BLaER1 treated with 17β-estradiol and CSF1 and Interleukin-3, amounts not matched to agents 10 nM and 100 nM (cell line): ENCODE data around the gene DZIP3.

Experiments
- H3K27ac ChIP-seq, 11 experiments: shearing (Covaris generic); formaldehyde crosslinking; 2 replicates each; pipeline ENCODE4 v1.8.1; 2022
- H3K27me3 ChIP-seq, 11 experiments: shearing (Covaris generic); formaldehyde crosslinking; 2 replicates each; pipeline ENCODE4 v1.8.1; 2022
- H3K36me3 ChIP-seq, 11 experiments: shearing (Covaris generic); formaldehyde crosslinking; 2 replicates each; pipeline ENCODE4 v1.8.1; 2022
- H3K4me1 ChIP-seq, 10 experiments: shearing (Covaris generic); formaldehyde crosslinking; 2 replicates each; pipeline ENCODE4 v1.8.1; 2022
- H3K4me2 ChIP-seq, 11 experiments: shearing (Covaris generic); formaldehyde crosslinking; 2 replicates each; pipeline ENCODE4 v1.8.1; 2022
- H3K4me3 ChIP-seq, 10 experiments: shearing (Covaris generic); formaldehyde crosslinking; 2 replicates each; pipeline ENCODE4 v1.8.1; 2022
- H3K9ac ChIP-seq, 11 experiments: shearing (Covaris generic); formaldehyde crosslinking; 2 replicates each; pipeline ENCODE4 v1.8.1; 2022
- H3K9me3 ChIP-seq, 11 experiments: shearing (Covaris generic); formaldehyde crosslinking; replicated peaks in 1 of 11; 2 replicates each; pipeline ENCODE4 v1.8.1; 2022
- H4K20me1 ChIP-seq, 11 experiments: shearing (Covaris generic); formaldehyde crosslinking; 2 replicates each; pipeline ENCODE4 v1.8.1; 2022
- Cebpa-rat ChIP-seq, 11 experiments: shearing (Covaris generic); IDR thresholded peaks; 2 replicates each; pipeline ENCODE4 v1.8.1; 2022

DZIP3 gene

DNA sequence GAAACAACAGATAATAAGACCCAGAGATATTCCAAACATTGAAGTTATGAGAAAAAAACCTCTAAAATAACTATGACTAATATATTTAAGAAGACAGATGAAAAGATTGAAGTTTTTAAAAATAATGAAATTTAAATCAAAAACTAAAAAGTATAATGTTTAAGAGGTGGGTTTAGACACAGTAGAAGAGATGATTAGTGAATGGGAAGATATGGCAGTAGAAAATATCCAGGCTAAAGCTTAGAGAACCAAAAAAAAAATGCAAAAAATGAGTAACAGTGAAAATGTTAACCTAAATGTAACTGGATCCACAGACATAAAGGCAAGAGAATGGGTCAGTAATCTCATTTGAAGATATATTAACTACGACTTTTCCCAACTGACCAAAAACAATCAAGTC is 115.5 kb downstream of the DZIP3 start:
- no peak for TF ChIP-seq Cebpa-rat (IDR thresholded peaks at IDR 0.05)
- Histone ChIP-seq H3K4me3 (no peak overlapping the region), H3K9me3 (peaks cover 4 to 15% (median 13%) of the 10 kb centered on the region in 11 experiments; a peak in 15 of 22 replicates), H3K4me2 (no peak overlapping the region), H3K27me3 (no peaks in the 10 kb centered on the region), H3K4me1 (no peaks in the 10 kb centered on the region), H3K9ac (no peak overlapping the region), H3K27ac (no peak overlapping the region), H4K20me1 (no peaks in the 10 kb centered on the region), H3K36me3 (no peaks in the 10 kb centered on the region)

DNA sequence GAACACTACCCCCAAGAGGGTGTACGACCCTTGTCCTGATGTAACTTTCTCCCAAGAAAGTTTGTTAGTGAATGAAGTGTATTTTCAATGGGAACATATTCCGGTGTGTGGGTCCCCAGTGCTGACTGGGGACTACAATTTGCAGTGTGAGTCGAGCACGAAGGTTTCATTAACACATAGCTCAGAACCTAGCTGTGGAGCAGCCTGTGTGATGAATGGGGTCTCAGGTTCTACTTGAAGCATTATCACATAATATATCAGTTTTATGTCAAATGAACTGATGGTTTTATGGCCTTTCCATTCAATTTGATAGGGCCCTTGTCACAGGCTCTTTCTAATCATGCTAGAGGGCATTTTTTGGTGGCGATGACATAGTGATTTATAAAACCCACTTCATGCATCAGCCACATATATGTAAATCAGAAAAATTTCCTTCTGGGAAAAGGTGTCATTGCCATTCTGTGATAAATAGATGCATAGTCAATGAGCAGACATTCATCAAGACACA is 123.5 kb downstream of the DZIP3 start:
- Histone ChIP-seq H3K9me3 (no peaks in the 10 kb centered on the region), H3K27ac (no peak overlapping the region), H3K27me3 (no peaks in the 10 kb centered on the region), H3K36me3 (no peaks in the 10 kb centered on the region), H3K4me2 (no peak overlapping the region), H3K4me1 (no peaks in the 10 kb centered on the region), H3K9ac (no peak overlapping the region), H4K20me1 (no peaks in the 10 kb centered on the region), H3K4me3 (no peak overlapping the region)
- TF ChIP-seq Cebpa-rat (IDR thresholded peaks at IDR 0.05): no peak

DNA sequence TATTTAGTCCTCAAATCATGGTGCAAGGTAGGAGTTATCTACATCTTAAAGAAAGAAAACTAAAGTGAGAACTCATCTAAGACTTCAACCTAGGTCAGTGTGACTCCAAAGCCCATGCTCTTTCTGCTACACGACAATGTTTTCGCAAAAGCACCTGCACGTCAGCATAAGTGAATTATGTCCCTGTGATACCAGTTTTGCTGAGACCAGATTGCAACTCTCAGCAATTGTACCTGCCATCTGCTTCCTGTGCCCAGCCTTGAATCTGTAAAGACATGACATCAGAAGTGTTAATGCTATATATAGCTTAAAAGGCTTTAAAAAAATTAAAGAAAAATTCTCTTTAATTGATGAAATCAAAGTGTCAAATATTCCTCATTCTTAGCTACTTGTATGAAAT is 124.3 kb downstream of the DZIP3 start:
- Histone ChIP-seq H3K9me3 (no peaks in the 10 kb centered on the region), H3K36me3 (no peaks in the 10 kb centered on the region), H3K4me3 (no peak overlapping the region), H4K20me1 (no peaks in the 10 kb centered on the region), H3K27me3 (no peaks in the 10 kb centered on the region), H3K4me1 (no peaks in the 10 kb centered on the region), H3K27ac (no peak overlapping the region), H3K4me2 (no peak overlapping the region), H3K9ac (no peak overlapping the region)
- TF ChIP-seq Cebpa-rat (IDR thresholded peaks at IDR 0.05): no peak

DNA sequence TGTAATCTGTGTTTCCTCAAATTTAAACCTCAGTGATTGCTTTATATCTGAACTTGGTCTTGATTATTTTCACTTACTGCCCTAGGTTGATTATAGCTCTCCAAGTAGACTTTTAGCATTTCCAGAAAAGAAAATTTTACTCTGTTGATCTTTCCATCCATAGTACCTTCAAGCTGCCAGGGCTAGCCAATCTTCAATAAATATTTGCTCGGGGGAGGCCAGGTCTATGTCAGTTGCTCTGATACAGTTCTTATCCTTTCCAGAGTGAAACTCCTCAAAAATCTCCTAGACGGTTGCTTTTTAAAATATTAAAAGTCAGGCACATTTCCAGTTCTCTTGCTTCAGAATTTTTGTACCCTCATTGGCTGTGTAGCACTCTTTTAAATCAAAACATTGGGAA is 128.9 kb downstream of the DZIP3 start:
- Histone ChIP-seq H3K9ac (no peak overlapping the region), H3K4me3 (no peak overlapping the region), H3K27ac (no peak overlapping the region), H3K9me3 (peaks cover 0 to 16% (median 8%) of the 10 kb centered on the region in 11 experiments; a peak in 11 of 22 replicates), H3K4me1 (peaks cover 0 to under 1% (median 0%) of the 10 kb centered on the region in 10 experiments; a peak in 1 of 20 replicates), H4K20me1 (no peaks in the 10 kb centered on the region), H3K36me3 (no peaks in the 10 kb centered on the region), H3K27me3 (no peaks in the 10 kb centered on the region), H3K4me2 (no peak overlapping the region)
- TF ChIP-seq Cebpa-rat (IDR thresholded peaks at IDR 0.05): no peak

DNA sequence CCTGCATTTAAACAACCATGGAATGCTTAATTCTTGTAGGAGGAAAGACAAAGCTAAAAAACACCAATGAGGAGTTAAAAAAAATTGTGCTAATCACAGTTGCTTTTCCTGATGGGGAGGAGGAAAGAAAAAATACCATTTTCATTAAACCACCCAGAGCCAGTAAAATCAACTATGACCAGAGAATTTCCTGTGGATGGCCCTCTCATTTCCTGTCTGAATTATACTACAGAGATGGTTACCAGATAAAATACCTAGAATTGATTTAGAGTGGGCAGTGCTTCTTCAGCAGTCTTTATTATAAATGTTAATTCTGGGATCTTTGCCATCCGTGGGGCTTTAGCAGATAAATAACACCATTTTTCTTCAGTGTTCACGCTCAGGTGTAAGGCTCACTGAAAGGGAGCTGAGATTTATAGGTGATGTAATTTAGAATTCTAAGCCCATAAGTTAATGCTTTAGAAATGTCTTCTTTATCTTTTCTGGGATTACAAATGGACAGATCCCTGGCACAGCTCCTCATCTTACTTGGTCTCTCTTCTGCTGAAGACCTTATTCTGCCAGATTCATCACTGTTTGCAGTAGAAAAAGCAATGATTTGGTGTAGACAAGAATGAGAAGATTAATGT is 129.8 kb downstream of the DZIP3 start:
- H3K4me1 ChIP-seq: peaks cover 4 to 9% (median 7%) of the 10 kb centered on the region in 10 experiments; a peak in 13 of 20 replicates
- H4K20me1 ChIP-seq: no peaks in the 10 kb centered on the region
- no peaks in the 10 kb centered on the region for H3K27me3 ChIP-seq
- peaks cover 0 to 17% (median 8%) of the 10 kb centered on the region in 11 experiments; a peak in 11 of 22 replicates for H3K9me3 ChIP-seq
- H3K36me3 ChIP-seq: no peaks in the 10 kb centered on the region
- no peak for TF ChIP-seq Cebpa-rat (IDR thresholded peaks at IDR 0.05)
- H3K4me2 ChIP-seq: no peak overlapping the region
- no peak overlapping the region for H3K4me3 ChIP-seq
- no peak overlapping the region for H3K27ac ChIP-seq
- H3K9ac ChIP-seq: no peak overlapping the region

DNA sequence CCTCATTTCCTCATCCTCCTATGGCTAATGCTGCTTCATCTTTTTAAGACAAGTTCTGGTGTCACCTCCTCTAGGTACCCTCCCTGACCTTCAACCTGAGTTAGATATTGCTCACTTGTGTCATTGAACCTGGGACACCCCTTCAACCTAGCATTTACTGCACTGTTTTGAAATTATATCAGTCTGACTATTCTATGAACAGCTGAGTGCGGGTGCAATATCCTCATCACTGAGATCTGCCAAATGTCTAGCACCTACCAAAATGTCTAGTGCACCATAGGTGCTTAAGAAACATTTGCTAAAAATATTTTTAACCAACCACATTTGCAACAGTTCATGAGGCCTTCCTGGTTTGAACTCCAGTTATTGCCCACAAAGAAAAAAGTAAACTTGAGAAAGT is 133.2 kb downstream of the DZIP3 start:
- peaks cover 7 to 12% (median 9%) of the 10 kb centered on the region in 10 experiments; a peak in 13 of 20 replicates for H3K4me1 ChIP-seq
- no peaks in the 10 kb centered on the region for H3K36me3 ChIP-seq
- no peak for TF ChIP-seq Cebpa-rat (IDR thresholded peaks at IDR 0.05)

DNA sequence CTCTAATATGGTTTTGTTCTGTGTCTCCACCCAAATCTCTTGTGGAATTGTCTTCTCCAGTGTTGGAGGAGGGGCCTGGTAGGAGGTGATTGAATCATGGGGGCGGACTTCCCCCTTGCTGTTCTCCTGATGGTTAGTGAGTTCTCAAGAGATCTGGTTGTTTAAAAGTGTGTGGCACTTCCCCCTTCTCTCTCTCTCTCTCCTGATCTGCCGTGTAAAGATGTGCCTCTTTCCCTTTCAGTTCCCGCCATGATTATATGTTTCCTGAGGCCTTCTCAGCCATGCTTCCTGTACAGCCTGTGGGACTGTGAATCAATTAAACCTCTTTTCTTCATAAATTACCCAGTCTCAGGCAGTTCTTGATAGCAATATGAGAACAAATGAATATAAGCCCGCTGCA is 134.6 kb downstream of the DZIP3 start:
- Histone ChIP-seq H3K36me3 (no peaks in the 10 kb centered on the region), H3K9me3 (peaks cover 0 to 17% (median 8%) of the 10 kb centered on the region in 11 experiments; a peak in 11 of 22 replicates), H3K9ac (no peak overlapping the region), H3K27ac (peak overlapping the region in 3 of 11 experiments; percentile 6 to 33 (median 10); a peak in 6 of 22 replicates), H3K4me3 (no peak overlapping the region), H3K27me3 (no peaks in the 10 kb centered on the region), H3K4me1 (peaks cover 7 to 12% (median 9%) of the 10 kb centered on the region in 10 experiments; a peak in 13 of 20 replicates), H4K20me1 (no peaks in the 10 kb centered on the region), H3K4me2 (peak overlapping the region; percentile 5 to 50 (median 36); a peak in 16 of 22 replicates)
- TF ChIP-seq Cebpa-rat (IDR thresholded peaks at IDR 0.05): no peak

More for the DNA sequence above, 133.2 kb downstream of the DZIP3 start:
- Histone ChIP-seq H3K4me3 (no peak overlapping the region), H3K9me3 (peaks cover 0 to 17% (median 8%) of the 10 kb centered on the region in 11 experiments; a peak in 11 of 22 replicates), H3K9ac (no peak overlapping the region), H3K27ac (no peak overlapping the region), H3K4me2 (no peak overlapping the region), H3K27me3 (no peaks in the 10 kb centered on the region), H4K20me1 (no peaks in the 10 kb centered on the region)

DNA sequence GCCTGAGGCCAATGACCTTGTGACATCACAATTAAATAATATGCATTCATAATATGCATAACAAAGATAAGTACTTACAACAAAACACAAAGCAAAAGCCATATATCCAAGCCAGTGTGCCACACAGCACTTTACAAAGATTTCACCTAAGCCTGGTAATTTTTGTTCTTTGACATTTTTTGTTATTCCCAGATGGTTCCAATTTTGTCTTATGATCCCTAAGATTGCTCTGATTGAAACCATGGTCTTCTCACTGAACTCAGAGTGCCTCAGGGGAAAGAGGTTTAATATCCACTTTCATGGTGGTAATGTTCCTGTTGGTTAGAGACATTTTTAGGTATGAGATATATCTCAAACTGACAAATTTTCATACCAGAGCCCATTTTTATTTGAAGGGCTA is 138.6 kb downstream of the DZIP3 start:
- H3K4me2 ChIP-seq: no peak overlapping the region
- H4K20me1 ChIP-seq: no peaks in the 10 kb centered on the region
- no peak for TF ChIP-seq Cebpa-rat (IDR thresholded peaks at IDR 0.05)
- no peaks in the 10 kb centered on the region for H3K36me3 ChIP-seq
- H3K4me1 ChIP-seq: peaks cover 7 to 12% (median 9%) of the 10 kb centered on the region in 10 experiments; a peak in 13 of 20 replicates
- no peaks in the 10 kb centered on the region for H3K27me3 ChIP-seq
- H3K9ac ChIP-seq: no peak overlapping the region
- no peak overlapping the region for H3K27ac ChIP-seq
- H3K4me3 ChIP-seq: no peak overlapping the region
- peaks cover 0 to 5% (median 0%) of the 10 kb centered on the region in 11 experiments; a peak in 5 of 22 replicates for H3K9me3 ChIP-seq

DNA sequence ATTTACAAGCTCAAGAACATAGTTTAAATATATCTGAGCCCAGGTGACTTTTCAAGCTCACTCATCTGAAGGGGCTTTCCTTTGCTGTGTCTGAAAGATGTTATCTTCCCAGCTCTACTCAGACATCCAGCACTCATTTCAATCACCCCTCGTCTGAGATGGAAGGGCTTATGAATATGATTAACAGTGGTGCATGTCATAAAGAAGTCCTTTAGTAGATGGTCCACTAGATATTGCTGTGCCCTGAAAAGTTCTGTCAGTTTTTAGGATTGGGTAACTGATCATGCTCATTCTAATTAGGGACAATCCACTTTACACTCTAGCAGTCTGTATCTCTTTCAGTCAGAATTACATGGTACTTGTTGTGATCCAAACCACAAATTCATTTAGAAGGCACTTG is 139.4 kb downstream of the DZIP3 start:
- H3K4me1 ChIP-seq: peaks cover 6 to 8% (median 7%) of the 10 kb centered on the region in 10 experiments; a peak in 13 of 20 replicates
- no peak overlapping the region for H3K4me2 ChIP-seq
- no peak overlapping the region for H3K27ac ChIP-seq
- no peak overlapping the region for H3K9ac ChIP-seq
- no peak for TF ChIP-seq Cebpa-rat (IDR thresholded peaks at IDR 0.05)
- H3K4me3 ChIP-seq: no peak overlapping the region
- no peaks in the 10 kb centered on the region for H3K9me3 ChIP-seq
- H4K20me1 ChIP-seq: no peaks in the 10 kb centered on the region
- no peaks in the 10 kb centered on the region for H3K36me3 ChIP-seq
- no peaks in the 10 kb centered on the region for H3K27me3 ChIP-seq

DNA sequence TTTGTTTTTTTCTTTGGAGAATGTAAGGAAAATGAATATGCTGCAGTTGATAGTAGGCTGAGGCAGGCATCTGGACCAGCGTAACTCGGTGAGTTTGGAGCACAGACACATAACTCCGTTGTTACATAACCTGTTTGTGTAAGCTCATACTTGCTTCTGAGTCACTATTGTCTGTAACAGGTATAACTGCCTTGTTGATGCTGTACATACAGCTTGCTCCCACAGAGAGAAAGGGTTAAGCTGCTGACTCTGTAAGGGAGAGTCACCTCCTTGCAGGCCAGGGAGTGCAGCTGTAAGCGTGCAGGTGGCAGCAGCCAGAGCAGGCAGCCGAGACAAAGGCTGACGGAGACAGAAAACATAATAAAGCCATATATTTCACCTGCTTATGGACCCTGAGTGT is 147.3 kb downstream of the DZIP3 start:
- no peaks in the 10 kb centered on the region for H3K27me3 ChIP-seq
- H3K4me3 ChIP-seq: no peak overlapping the region
- H3K27ac ChIP-seq: no peak overlapping the region
- no peaks in the 10 kb centered on the region for H3K4me1 ChIP-seq
- no peaks in the 10 kb centered on the region for H4K20me1 ChIP-seq
- no peaks in the 10 kb centered on the region for H3K9me3 ChIP-seq
- no peak overlapping the region for H3K9ac ChIP-seq
- no peaks in the 10 kb centered on the region for H3K36me3 ChIP-seq
- TF ChIP-seq Cebpa-rat (IDR thresholded peaks at IDR 0.05): no peak
- H3K4me2 ChIP-seq: no peak overlapping the region
